ENCODE data around the gene NSMF.

Gene NSMF

GRCh38 chr9:137427454-137428310, 31.5 kb downstream of the NSMF start:
- Histone ChIP-seq H3K27ac (ENCODE audit: extremely low read depth, low read depth, low read length) (no peak overlapping the region), H3K9me3 (ENCODE audit: control insufficient read depth, insufficient read depth, low read depth, low read length) (no peaks in the 10 kb centered on the region), H3K36me3 (ENCODE audit: control insufficient read depth in 2 of 2, insufficient read depth in 1 of 2, low read length in 2 of 2) (no peaks in the 10 kb centered on the region; a peak in 1 of 3 replicates), H3K4me1 (ENCODE audit: control insufficient read depth, insufficient read depth, low read length) (no peaks in the 10 kb centered on the region), H3K4me3 (ENCODE audit: low read depth, low read length) (no peak overlapping the region)
- POLR2A ChIA-PET = interaction anchor here (0.5 to 0.9 kb wide), 3 partner anchors 14 to 32 kb away, joined by 3 to 4 read pairs (median 4); partner anchors contain the start of genes ENTPD8 and NSMF
- TF ChIP-seq, protein P1, sequence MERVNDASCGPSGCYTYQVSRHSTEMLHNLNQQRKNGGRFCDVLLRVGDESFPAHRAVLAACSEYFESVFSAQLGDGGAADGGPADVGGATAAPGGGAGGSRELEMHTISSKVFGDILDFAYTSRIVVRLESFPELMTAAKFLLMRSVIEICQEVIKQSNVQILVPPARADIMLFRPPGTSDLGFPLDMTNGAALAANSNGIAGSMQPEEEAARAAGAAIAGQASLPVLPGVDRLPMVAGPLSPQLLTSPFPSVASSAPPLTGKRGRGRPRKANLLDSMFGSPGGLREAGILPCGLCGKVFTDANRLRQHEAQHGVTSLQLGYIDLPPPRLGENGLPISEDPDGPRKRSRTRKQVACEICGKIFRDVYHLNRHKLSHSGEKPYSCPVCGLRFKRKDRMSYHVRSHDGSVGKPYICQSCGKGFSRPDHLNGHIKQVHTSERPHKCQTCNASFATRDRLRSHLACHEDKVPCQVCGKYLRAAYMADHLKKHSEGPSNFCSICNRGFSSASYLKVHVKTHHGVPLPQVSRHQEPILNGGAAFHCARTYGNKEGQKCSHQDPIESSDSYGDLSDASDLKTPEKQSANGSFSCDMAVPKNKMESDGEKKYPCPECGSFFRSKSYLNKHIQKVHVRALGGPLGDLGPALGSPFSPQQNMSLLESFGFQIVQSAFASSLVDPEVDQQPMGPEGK (tag by site-specific recombination; IDR thresholded peaks at IDR 0.05) = 0 out of 2 replicates have a peak, but pooled peaks have one; percentile 10
- TF ChIP-seq KLF1 (tag by site-specific recombination; IDR thresholded peaks at IDR 0.05) = 0 out of 2 replicates have a peak, but pooled peaks have one; percentile 17
- TF ChIP-seq GLIS2 (tag by site-specific recombination; IDR thresholded peaks at IDR 0.05) = 0 out of 2 replicates have a peak, but pooled peaks have one; percentile 15
- no peak for TF ChIP-seq ZNF701 (tag by site-specific recombination; IDR thresholded peaks at IDR 0.05)
- CTCF ChIA-PET = interaction anchor here (0.6 to 3.4 kb wide), 3 partner anchors 17 to 125 kb away, joined by 3 to 19 read pairs (median 3); no protein-coding TSS in a partner anchor

DNA sequence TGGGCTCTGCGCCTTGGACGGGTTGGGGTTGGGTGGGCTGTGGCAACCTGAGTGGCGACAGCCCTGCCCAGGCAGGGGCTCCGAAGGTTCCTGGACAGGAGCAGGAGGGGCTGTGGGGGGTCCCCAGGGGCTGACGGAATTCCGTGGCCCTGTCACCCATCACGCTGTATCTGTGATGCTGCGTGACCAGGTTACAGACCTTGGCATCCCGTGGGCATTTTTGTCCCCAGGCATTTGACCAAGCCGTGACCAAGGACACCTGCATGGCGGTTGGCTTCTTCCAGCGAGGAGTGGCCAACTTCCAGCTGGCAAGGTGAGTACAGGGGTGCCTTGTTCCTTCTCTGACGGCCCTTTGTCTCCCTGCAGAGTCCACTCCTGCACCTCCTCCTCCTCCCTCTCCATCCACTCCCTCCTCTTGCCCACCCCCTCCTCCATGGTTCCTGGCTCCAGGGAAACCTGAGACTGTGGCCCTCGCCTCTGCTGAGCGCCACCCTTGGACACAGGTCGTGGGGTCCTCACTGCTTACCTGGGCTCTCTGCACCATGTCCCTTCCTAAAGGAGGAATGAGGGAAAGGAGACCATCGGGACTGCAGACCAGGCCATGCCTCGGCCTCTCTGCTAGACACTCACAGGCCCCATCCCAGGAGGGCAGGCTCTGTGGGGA, 33.0 kb downstream of the NSMF start:
- Histone ChIP-seq H3K9me3 (ENCODE audit: control insufficient read depth, insufficient read depth, low read depth, low read length) (no peaks in the 10 kb centered on the region), H3K36me3 (ENCODE audit: control insufficient read depth in 2 of 2, insufficient read depth in 1 of 2, low read length in 2 of 2) (no peaks in the 10 kb centered on the region; a peak in 1 of 3 replicates), H3K4me1 (ENCODE audit: control insufficient read depth, insufficient read depth, low read length) (peaks cover 7% of the 10 kb centered on the region), H3K4me3 (ENCODE audit: low read depth, low read length) (no peak overlapping the region), H3K27ac (ENCODE audit: extremely low read depth, low read depth, low read length) (no peak overlapping the region)
- ChIA-PET CTCF (interaction anchor here (3.4 kb wide), 1 partner anchor 18 kb away, joined by 19 read pairs; no protein-coding TSS in a partner anchor), POLR2A (no interaction called here)
- TF ChIP-seq ZNF292 (tag by site-specific recombination; IDR thresholded peaks at IDR 0.05; ENCODE audit: borderline replicate concordance, low read depth) (no peak), ZNF670 (tag by site-specific recombination; IDR thresholded peaks at IDR 0.05; ENCODE audit: low read depth) (no peak), WT1 (tag by site-specific recombination; IDR thresholded peaks at IDR 0.05) (no peak), ZNF239 (tag by site-specific recombination; IDR thresholded peaks at IDR 0.05) (no peak), RBAK (tag by site-specific recombination; IDR thresholded peaks at IDR 0.05) (no peak), SP7 (tag by site-specific recombination; IDR thresholded peaks at IDR 0.05) (no peak), ZBTB1 (tag by site-specific recombination; IDR thresholded peaks at IDR 0.05) (no peak), ZNF114 (tag by site-specific recombination; IDR thresholded peaks at IDR 0.05) (no peak), ZNF777 (tag by site-specific recombination; IDR thresholded peaks at IDR 0.05; ENCODE audit: borderline replicate concordance) (no peak), ZBTB8A (tag by site-specific recombination; IDR thresholded peaks at IDR 0.05) (no peak), KLF9 (tag by site-specific recombination; IDR thresholded peaks at IDR 0.05; ENCODE audit: low read depth) (no peak), ZNF677 (tag by site-specific recombination; IDR thresholded peaks at IDR 0.05) (no peak), ZNF37A (tag by site-specific recombination; IDR thresholded peaks at IDR 0.05) (no peak), ZNF837 (tag by site-specific recombination; IDR thresholded peaks at IDR 0.05) (no peak)
- TF ChIP-seq, protein P2, sequence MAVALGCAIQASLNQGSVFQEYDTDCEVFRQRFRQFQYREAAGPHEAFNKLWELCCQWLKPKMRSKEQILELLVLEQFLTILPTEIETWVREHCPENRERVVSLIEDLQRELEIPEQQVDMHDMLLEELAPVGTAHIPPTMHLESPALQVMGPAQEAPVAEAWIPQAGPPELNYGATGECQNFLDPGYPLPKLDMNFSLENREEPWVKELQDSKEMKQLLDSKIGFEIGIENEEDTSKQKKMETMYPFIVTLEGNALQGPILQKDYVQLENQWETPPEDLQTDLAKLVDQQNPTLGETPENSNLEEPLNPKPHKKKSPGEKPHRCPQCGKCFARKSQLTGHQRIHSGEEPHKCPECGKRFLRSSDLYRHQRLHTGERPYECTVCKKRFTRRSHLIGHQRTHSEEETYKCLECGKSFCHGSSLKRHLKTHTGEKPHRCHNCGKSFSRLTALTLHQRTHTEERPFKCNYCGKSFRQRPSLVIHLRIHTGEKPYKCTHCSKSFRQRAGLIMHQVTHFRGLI (tag by site-specific recombination; IDR thresholded peaks at IDR 0.05) = no peak
- TF ChIP-seq, protein P3, sequence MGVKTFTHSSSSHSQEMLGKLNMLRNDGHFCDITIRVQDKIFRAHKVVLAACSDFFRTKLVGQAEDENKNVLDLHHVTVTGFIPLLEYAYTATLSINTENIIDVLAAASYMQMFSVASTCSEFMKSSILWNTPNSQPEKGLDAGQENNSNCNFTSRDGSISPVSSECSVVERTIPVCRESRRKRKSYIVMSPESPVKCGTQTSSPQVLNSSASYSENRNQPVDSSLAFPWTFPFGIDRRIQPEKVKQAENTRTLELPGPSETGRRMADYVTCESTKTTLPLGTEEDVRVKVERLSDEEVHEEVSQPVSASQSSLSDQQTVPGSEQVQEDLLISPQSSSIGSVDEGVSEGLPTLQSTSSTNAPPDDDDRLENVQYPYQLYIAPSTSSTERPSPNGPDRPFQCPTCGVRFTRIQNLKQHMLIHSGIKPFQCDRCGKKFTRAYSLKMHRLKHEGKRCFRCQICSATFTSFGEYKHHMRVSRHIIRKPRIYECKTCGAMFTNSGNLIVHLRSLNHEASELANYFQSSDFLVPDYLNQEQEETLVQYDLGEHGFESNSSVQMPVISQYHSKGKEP (tag by site-specific recombination; IDR thresholded peaks at IDR 0.05) = no peak

Data from HEK293 (cell line).